Upper lobe of right lung (tissue), 1 donor: ENCODE measurements around the gene INPP5E. TPM values are rescaled to one million over a fixed set of nuclear protein-coding genes. Genes with fewer than 3 reads are reported as not detected.
"Not testable (repeated sequence)": the region's sequence is repeated elsewhere in the genome, so short reads cannot be mapped to it uniquely, and the experiment has no call there.

Source experiments
- ATAC-seq: fragments of 200-7000 bp; cut with Tn5 transposase; one replicate; pipeline ENCODE4 v1.9.1; 2020; ENCODE audit warnings: mild to moderate bottlenecking, moderate library complexity
- DNase-seq: peaks from one replicate; pipeline ENCODE4 v3.0.0-alpha.2; 2020
- H3K27ac ChIP-seq: fragments of 200-600 bp; one replicate; pipeline ENCODE4 v1.8.0; 2022
- H3K27me3 ChIP-seq: fragments of 200-600 bp; one replicate; pipeline ENCODE4 v1.8.0; 2022; ENCODE audit warnings: mild to moderate bottlenecking
- H3K36me3 ChIP-seq: fragments of 200-600 bp; one replicate; pipeline ENCODE4 v1.8.0; 2022
- H3K4me1 ChIP-seq: fragments of 200-600 bp; one replicate; pipeline ENCODE4 v1.8.0; 2022
- H3K4me3 ChIP-seq: fragments of 200-600 bp; one replicate; pipeline ENCODE4 v1.8.0; 2022; ENCODE audit warnings: mild to moderate bottlenecking
- H3K9me3 ChIP-seq: fragments of 200-600 bp; one replicate; pipeline ENCODE4 v1.8.0; 2022
- intact Hi-C: fragments of 100-400 bp; cut with DNase I; formaldehyde crosslinking; loops from one replicate; pipeline ENCODE4 v1.11.0; 2022
- total RNA-seq: library from RNA; stranded (reverse); fragmentation: NEBNext Ultra II Directional; extraction: Animal tissue kit (Norgen Biotek cat#: 25700); gene quantifications from one replicate; pipeline ENCODE4 v1.2.1, GENCODE V29; 2021
- TF ChIP-seq, protein P1 (sequence below): fragments of 200-600 bp; IDR thresholded peaks from one replicate; pipeline ENCODE4 v1.8.0; 2022; ENCODE audit warnings: antibody characterized with exemption
- donor health status: DM: no; HTN: yes; CAD: no; lungs with severe emphysema.

Gene INPP5E
- total RNA-seq, 1 donor from 2014 or later: 13.0 TPM

DNA sequence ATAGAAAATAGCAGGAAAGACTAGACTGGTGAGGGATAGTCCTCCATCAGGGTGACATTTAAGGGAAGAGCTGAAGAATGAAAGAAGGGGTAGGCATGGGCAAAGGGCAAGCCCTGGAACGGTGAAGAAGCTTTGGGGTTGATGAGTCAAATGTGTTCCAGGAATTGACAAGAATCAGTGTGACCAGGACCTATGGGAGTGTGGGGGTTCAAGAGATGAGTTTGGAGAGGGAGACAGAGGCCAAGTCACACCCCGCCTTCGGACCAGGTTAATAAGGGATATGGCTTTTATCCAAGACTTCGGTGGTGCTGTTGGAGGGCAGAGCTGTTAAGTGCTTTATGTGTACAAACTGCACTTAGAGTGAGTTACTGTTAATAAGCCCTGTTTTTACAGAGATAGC is 28.3 kb downstream of the INPP5E start:
- H3K4me3 ChIP-seq: peak overlapping the region; percentile 98
- H3K9me3 ChIP-seq: no peaks in the 10 kb centered on the region
- H3K36me3 ChIP-seq: peaks cover 59% of the 10 kb centered on the region
- TF ChIP-seq, protein P1, sequence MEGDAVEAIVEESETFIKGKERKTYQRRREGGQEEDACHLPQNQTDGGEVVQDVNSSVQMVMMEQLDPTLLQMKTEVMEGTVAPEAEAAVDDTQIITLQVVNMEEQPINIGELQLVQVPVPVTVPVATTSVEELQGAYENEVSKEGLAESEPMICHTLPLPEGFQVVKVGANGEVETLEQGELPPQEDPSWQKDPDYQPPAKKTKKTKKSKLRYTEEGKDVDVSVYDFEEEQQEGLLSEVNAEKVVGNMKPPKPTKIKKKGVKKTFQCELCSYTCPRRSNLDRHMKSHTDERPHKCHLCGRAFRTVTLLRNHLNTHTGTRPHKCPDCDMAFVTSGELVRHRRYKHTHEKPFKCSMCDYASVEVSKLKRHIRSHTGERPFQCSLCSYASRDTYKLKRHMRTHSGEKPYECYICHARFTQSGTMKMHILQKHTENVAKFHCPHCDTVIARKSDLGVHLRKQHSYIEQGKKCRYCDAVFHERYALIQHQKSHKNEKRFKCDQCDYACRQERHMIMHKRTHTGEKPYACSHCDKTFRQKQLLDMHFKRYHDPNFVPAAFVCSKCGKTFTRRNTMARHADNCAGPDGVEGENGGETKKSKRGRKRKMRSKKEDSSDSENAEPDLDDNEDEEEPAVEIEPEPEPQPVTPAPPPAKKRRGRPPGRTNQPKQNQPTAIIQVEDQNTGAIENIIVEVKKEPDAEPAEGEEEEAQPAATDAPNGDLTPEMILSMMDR: no peak
- H3K27ac ChIP-seq: no peak overlapping the region
- H3K27me3 ChIP-seq: no peaks in the 10 kb centered on the region
- DNase-seq (no peak), ATAC-seq (no peak)
- peaks cover 21% of the 10 kb centered on the region for H3K4me1 ChIP-seq
- intact Hi-C loops: no loop called here

DNA sequence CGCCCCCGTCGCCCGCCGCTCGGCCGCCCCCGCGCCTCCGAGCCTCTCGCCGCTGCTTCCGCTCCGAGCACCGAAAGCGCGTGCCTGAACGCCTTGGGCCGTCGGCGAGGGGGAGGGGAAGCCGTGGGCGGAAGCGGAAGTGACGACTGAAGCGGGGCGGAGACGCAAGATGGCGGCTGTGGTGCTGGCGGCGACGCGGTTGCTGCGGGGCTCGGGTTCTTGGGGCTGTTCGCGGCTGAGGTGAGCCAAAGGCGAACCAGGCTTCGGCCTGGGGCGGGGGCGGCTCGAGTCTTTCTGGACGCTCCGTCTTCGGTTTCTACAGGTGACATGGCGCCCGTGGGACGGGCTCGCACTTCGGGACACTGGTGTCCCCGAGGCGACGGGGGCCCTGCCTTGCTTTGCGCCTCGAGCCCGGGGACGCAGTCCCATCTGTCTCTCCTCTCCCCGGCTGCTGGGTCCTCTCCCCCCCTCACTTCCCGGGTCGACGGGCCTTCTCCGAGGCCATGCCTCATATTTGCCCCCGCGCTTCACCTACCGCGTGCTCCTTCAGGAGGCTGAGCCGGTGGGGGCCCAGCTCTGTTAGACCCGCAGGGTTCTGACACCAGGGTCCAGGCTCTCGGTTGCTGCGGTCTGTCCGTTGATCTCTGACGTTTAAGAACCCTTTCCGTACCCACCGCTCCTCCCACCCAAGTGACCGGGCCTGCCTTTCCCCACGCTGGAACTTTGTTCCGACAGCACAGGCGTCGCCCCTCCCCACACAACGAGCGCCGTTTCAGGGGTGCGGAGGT is 29.0 kb downstream of the INPP5E start, which contains the start of the genes ENTR1 and PMPCA:
TSS of gene ENTR1 (minus strand) at position 115 of the 788 bp plus-strand sequence. CDS start 217 bp downstream, outside the sequence.
TSS of gene PMPCA (plus strand) at position 159 of the 788 bp plus-strand sequence. CDS start at position 170, 11 bp downstream.
- DNase-seq (peak; percentile 96), ATAC-seq (peak; percentile 93)
- Histone ChIP-seq H3K4me3 (peak within 1 kb of the TSS; percentile 98), H3K27ac (peak within 1 kb of the TSS; percentile 91), H3K27me3 (no peaks in the 10 kb centered on the region), H3K36me3 (peaks cover 57% of the 10 kb centered on the region), H3K4me1 (peaks cover 21% of the 10 kb centered on the region), H3K9me3 (no peaks in the 10 kb centered on the region)
- TF ChIP-seq, protein P1: no peak
- intact Hi-C loops: no loop called here

DNA sequence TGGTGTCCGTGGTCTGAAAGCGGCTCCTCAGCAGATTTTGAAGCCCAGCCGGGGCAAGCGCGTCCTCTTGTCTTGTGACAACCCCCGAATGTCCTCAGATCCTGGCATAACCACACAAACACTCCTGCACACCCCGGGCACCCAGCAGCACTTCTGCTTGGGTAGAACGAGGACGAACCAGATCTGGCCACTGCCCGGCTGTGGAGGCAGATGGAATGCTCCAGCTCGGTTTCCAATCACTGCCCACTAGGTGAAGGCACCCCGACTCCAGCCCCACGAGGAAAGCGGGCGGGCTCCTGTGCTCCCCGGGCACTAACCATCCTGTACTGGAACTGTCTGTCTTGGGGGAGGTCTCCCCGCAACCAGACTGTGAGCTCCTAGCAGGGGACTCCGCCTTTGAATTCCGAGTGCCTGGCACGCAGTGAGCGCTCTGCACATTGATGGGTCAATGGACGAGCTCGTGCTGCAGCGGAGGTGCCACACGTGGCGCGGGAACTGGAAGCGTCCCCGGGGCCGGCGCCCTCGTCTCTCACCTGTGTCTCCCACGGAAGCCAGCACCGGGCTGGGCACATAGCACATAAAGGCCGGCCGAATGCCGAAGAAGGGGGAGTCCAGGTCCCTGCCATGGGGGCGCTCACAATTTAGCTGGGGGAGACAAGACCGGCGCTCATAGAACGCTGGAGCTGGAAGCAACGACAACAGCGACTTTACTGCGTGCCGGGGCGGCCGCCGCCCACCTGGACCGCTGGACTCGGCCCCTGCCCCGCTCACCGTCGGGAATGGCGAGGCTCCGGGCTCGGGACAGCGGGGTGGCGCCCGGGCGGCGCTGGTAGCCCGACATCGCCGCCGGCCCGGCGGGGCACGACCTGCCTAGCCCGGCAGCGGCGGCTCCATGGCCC is 29.8 kb downstream of the INPP5E start:
- Histone ChIP-seq H3K4me1 (peaks cover 21% of the 10 kb centered on the region), H3K36me3 (peaks cover 57% of the 10 kb centered on the region), H3K9me3 (no peaks in the 10 kb centered on the region), H3K4me3 (peak overlapping the region; percentile 98), H3K27me3 (no peaks in the 10 kb centered on the region), H3K27ac (peak overlapping the region; percentile 78)
- TF ChIP-seq, protein P1: no peak
- DNase-seq (peak; percentile 76), ATAC-seq (peak; percentile 51)
- intact Hi-C loops: no loop called here

DNA sequence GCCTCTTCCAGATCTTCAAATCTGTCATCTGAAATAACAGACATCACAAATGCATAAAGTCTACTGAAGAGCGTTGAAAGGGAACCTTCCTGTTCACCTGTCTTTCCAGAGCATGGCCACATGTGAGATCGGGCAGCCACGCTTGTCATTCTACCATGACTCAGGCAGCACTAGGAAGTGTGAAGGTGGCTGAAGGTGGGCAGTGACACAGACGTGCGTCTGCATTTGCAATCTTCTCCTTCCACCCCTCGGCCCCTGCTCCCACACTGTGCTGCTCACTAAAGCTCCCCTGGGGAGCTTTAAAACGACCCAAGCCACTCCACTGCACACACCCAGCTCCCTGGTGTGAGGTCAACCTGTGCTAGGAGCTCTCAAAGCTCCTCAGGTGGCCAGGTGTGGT is 31.7 kb downstream of the INPP5E start:
- DNase-seq (no peak), ATAC-seq (no peak)
- intact Hi-C loops: no loop called here
- Histone ChIP-seq H3K27me3 (no peaks in the 10 kb centered on the region), H3K36me3 (peaks cover 50% of the 10 kb centered on the region), H3K9me3 (no peaks in the 10 kb centered on the region), H3K27ac (no peak overlapping the region), H3K4me1 (peaks cover 21% of the 10 kb centered on the region), H3K4me3 (no peak overlapping the region)
- TF ChIP-seq, protein P1: no peak

DNA sequence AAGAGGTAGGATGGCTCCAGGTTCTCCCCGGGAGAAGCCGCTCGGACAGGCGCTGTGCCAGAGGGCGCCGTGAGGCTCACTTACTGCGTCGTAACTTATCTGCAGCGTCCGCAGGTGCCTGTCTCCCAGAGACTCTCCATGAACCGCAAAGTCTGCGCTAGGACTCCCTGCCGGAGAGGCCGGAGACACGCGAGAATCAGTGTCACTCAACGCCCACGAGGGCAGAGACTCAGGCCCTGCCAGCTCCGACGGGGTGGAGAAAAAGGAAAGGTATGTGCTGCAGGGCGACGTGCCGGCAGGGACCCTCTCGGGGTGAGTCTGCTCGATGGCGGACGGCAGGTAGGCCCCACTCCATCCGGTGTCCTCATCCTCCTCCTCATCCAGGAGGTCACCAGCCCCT is 32.6 kb downstream of the INPP5E start:
- H3K9me3 ChIP-seq, H3K27ac ChIP-seq, H3K27me3 ChIP-seq, ATAC-seq, H3K4me3 ChIP-seq, DNase-seq, intact Hi-C loops: not testable (repeated sequence)
- Histone ChIP-seq H3K4me1 (peaks cover 21% of the 10 kb centered on the region), H3K36me3 (peaks cover 48% of the 10 kb centered on the region)

DNA sequence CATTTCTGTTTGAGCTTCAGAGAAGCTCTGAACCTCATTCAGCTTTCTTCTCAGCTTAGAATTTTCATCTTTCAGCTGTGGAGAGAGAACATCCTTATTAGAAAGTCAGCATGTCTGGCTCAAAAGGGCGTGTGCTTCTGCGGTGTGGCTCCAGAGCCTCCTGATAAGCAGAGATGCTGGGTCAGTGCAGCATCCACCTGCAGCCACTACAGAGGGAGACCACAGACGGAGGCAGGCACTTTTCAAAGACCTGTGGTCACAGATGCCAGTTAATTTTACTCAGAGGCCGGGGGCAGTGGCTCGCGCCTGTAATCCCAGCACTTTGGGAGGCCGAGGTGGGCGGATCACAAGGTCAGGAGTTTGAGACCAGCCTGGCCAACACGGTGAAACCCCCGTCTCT is 33.7 kb downstream of the INPP5E start:
- H3K36me3 ChIP-seq: peaks cover 46% of the 10 kb centered on the region
- H3K27ac ChIP-seq, H3K27me3 ChIP-seq, DNase-seq, H3K9me3 ChIP-seq, intact Hi-C loops, ATAC-seq, H3K4me3 ChIP-seq: not testable (repeated sequence)
- peaks cover 11% of the 10 kb centered on the region for H3K4me1 ChIP-seq
